ENCODE results near the gene CMTM1.

Gene CMTM1

DNA sequence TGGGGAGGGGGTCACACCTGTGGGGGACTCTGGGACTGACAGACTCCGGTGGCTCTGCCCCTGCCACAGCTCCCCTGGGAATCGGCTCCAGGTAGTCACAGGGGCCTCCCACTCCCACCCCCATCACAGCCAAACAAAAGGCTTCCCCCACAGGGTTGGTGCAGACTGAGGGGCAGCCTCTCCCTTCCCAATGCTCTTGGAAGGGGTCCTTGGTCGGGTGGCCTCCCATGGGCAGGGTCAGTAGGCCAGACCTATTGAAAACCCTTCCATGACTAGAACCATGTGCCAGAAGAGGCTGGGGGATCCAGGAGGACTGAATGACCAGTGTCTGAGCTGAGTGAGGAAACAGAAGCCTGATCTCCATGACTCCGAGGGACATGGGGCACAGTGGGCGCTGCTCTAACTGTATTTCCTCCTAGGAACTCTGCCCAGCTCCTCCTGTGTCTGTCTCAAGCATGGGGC is 45.0 kb upstream of the CMTM1 start:
- TF ChIP-seq, protein P1, sequence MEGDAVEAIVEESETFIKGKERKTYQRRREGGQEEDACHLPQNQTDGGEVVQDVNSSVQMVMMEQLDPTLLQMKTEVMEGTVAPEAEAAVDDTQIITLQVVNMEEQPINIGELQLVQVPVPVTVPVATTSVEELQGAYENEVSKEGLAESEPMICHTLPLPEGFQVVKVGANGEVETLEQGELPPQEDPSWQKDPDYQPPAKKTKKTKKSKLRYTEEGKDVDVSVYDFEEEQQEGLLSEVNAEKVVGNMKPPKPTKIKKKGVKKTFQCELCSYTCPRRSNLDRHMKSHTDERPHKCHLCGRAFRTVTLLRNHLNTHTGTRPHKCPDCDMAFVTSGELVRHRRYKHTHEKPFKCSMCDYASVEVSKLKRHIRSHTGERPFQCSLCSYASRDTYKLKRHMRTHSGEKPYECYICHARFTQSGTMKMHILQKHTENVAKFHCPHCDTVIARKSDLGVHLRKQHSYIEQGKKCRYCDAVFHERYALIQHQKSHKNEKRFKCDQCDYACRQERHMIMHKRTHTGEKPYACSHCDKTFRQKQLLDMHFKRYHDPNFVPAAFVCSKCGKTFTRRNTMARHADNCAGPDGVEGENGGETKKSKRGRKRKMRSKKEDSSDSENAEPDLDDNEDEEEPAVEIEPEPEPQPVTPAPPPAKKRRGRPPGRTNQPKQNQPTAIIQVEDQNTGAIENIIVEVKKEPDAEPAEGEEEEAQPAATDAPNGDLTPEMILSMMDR (IDR thresholded peaks at IDR 0.05; ENCODE audit: insufficient read depth, missing control alignments), result no peak
- DNase-seq (ENCODE audit: insufficient read length, low spot score) (no peak), FAIRE-seq (no peak)

DNA sequence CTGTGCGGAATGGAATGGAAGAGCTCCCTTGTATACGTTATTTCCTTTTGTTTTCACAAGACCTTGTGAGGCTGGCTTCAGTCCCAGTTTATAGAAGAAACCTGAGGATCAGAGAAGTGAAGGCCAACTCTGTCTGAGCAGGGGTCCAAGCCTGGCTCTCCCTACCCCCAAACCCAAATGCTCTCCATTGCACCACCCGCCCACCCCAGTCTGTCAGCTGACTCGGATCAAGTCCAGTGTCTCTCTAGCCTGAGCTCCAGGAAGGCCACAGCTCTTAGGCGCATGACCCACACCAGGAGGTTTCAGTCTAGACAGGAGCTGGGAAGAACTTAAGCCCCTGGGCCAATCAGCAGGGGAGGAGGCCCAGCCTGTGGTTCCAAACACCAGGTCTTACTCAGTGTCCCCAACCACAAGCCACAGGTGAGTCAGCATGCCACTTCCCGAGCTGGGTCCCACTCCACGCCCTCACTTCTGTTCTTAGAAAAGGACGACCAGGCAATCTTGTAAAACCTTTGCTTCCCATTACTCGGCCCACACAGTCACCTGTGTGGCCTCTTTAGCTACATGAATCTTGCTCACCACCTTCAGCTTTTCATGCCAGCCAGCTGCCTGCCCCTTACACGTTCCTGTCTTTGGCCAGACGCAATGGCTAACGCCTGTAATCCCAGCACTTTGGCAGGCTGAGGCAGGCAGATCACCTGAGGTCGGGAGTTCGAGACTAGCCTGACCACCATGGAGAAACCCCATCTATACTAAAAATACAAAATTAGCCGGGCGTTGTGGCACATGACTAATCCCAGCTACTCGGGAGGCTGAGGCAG is 44.1 kb upstream of the CMTM1 start:
- FAIRE-seq (no peak), DNase-seq (ENCODE audit: insufficient read length, low spot score) (no peak)
- TF ChIP-seq, protein P1 (IDR thresholded peaks at IDR 0.05; ENCODE audit: insufficient read depth, missing control alignments), result no peak

DNA sequence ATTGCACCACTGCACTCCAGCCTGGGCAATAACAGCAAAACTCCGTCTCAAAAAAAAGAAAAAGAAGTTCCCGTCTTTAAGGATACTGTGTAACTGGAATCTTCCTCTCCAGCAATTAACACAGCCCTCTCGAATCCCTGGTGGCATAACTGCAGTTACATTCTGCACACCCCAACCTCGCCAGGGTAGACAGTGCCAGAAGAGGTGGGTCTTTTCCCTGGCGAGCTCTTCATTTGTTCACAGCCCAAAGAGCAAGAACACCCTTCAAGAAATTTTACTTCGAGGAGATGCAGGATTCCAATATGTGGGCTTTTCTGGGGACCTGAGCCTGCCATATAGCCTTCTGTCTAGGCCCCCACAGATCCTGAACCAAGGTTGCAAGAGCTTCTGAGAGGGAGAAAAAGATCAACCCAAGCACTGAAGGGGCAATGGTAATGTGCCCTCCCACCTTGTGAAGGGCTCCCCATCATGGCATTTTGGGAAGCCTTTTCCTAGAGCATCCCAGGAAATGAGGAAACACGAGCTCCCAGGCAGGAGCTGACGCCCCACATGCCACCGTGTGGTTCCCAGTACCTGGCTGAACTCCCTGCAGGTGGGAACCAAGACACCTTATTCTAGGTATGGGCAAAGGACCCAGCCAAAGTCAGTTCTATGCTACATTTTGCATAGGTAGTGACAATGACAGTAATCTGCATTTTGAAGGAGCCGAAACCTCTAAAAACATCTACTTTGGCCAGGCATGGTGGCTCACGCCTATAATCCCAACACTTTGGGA is 43.2 kb upstream of the CMTM1 start:
- DNase-seq (ENCODE audit: insufficient read length, low spot score) (no peak), FAIRE-seq (no peak)
- TF ChIP-seq, protein P1 (IDR thresholded peaks at IDR 0.05; ENCODE audit: insufficient read depth, missing control alignments), result no peak

DNA sequence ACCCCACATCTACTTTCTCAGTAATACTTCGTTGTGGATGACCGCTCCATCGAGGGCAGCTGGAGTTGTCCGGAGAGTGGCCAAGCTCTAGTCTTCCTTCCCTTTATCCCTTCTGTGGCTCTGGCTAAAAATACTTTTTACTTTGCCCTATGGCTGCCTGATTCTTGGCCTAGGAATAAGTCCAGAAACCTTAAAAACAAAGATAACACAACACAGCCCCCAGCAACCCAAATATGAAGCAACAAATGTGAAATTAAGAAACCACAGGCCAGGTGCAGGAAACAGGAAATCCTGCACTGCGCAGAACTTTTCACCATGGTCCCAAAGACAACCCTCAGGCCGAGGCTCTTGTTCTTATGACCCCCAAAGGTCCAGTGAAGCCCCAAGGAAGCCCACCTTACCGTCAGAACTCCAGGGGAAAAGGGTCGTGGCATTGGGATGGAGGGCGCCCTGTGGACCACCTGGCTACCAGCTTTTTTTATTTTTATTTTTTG is 42.3 kb upstream of the CMTM1 start:
- FAIRE-seq (no peak), DNase-seq (ENCODE audit: insufficient read length, low spot score) (no peak)
- TF ChIP-seq, protein P1 (IDR thresholded peaks at IDR 0.05; ENCODE audit: insufficient read depth, missing control alignments), result no peak

DNA sequence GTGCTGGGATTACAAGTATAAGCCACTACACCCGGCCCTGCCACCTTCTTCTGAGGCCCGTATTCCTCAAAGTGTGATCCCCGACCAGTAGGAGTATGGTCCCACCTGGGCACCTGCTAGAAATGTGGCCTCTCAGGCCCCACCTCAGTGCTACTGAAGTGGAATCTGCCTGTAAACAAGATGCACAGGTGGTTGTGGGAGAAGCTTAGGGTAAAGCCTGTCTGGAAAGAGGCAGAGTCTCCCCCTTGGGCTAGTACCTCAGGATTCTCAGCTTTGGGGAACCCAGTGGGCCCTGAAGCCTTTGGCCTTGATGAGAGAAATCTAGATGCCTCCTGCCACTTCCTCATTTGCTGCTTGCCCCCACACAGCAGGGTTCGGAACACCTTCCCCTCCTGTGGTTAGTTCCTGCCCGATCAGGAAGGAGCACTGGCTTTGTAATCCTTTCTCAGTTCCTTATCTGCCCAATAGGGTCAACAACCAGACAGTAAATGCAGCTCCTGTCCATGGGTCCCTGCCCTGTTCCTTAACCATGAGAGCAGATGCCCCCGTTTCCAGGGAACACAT is 41.6 kb upstream of the CMTM1 start:
- DNase-seq (ENCODE audit: insufficient read length, low spot score) (no peak), FAIRE-seq (no peak)
- TF ChIP-seq, protein P1 (IDR thresholded peaks at IDR 0.05; ENCODE audit: insufficient read depth, missing control alignments), result no peak

- TF ChIP-seq, protein P1 (IDR thresholded peaks at IDR 0.05; ENCODE audit: insufficient read depth, missing control alignments), result no peak
- FAIRE-seq (no peak), DNase-seq (ENCODE audit: insufficient read length, low spot score) (no peak)
These were observed 40.7 kb upstream of the CMTM1 start for GRCh38 chr16:66525396-66526180.
